Spleen (tissue), 7 donors: ENCODE data around the gene SYNGR1.

ENCODE experiments used
- CTCF ChIP-seq, 11 experiments: fragments of 200-600 bp in 7 of 11; fragments of 450-650 bp in 4 of 11; sonication (generic) in 4 of 11; IDR thresholded peaks in 8 of 11; conservative IDR thresholded peaks in 3 of 11; 1 replicate in 7 of 11; 2 replicates in 4 of 11; pipeline versions ENCODE4 v1.4.0 to v1.8.0; 2016 to 2021; ENCODE audit warnings: antibody characterized with exemption in 11 of 11, inconsistent platforms in 4 of 11, mild to moderate bottlenecking in 1 of 11
- POLR2A ChIP-seq, 3 donors: fragments of 450-650 bp; IDR thresholded peaks; one replicate each; pipeline ENCODE4 v1.5.1; 2017; ENCODE audit warnings: antibody characterized with exemption in 3 of 3, mild to moderate bottlenecking in 1 of 3
- donor health status: DM: no; HTN: no; CAD: no; lungs with moderate emphysema.
- donor health status: DM: no; HTN: no; CAD: no.
- donor health status: DM: no; HTN: no; CAD: no.

- TF ChIP-seq CTCF (IDR thresholded peaks at IDR 0.05 in 8 of 11, conservative IDR thresholded peaks at IDR 0.05 in 3 of 11) (no peak), POLR2A (IDR thresholded peaks at IDR 0.05) (no peak)
Observed at GRCh38 chr22:39374801-39375200, 25.0 kb downstream of the SYNGR1 start.
